GM18909 (cell line): ENCODE data around the gene DOC2A.
"Not testable (repeated sequence)": the region's sequence is repeated elsewhere in the genome, so short reads cannot be mapped to it uniquely, and the experiment has no call there.

Experiments
- ATAC-seq: cut with Tn5 transposase; IDR thresholded peaks from one replicate; pipeline ENCODE4 v1.9.1; 2021; ENCODE audit warnings: mild to moderate bottlenecking; ENCODE audit not compliant: unreplicated experiment, poor library complexity

The DOC2A gene

GRCh38 chr16:30027588-30028437 is 17.0 kb upstream of the DOC2A start:
- no peak for ATAC-seq

GRCh38 chr16:30026449-30026848 is 15.6 kb upstream of the DOC2A start:
- ATAC-seq, result no peak

GRCh38 chr16:30025574-30025973 is 14.7 kb upstream of the DOC2A start:
- ATAC-seq, result no peak

GRCh38 chr16:30025156-30025555 is 14.3 kb upstream of the DOC2A start:
- no peak for ATAC-seq

- no peak for ATAC-seq
Observed at GRCh38 chr16:30024451-30024850, 13.6 kb upstream of the DOC2A start.

- no peak for ATAC-seq
Observed at GRCh38 chr16:30023586-30023985, 12.8 kb upstream of the DOC2A start.

- ATAC-seq, result no peak
Observed at GRCh38 chr16:30022887-30023286, 12.1 kb upstream of the DOC2A start, which contains the start of gene C16orf92. Gene C16orf92 (plus strand): TSS chr16:30023198. CDS start chr16:30023341, 143 bp downstream.

GRCh38 chr16:30018731-30019158 is 7.9 kb upstream of the DOC2A start:
- no peak for ATAC-seq

- ATAC-seq, result not testable (repeated sequence)
Observed at GRCh38 chr16:30017937-30018336, 7.1 kb upstream of the DOC2A start.

- ATAC-seq, result no peak
Observed at GRCh38 chr16:30017277-30017656, 6.4 kb upstream of the DOC2A start.

- no peak for ATAC-seq
Observed at GRCh38 chr16:30016555-30017276, 5.9 kb upstream of the DOC2A start.

GRCh38 chr16:30015450-30015849 is 4.6 kb upstream of the DOC2A start:
- not testable (repeated sequence) for ATAC-seq

- not testable (repeated sequence) for ATAC-seq
Observed at GRCh38 chr16:30012598-30012997, 1.8 kb upstream of the DOC2A start.

GRCh38 chr16:30011714-30012504 is 1.1 kb upstream of the DOC2A start:
- no peak for ATAC-seq

- no peak for ATAC-seq
Observed at GRCh38 chr16:30009990-30010843, 610 bp downstream of the DOC2A start.

- no peak for ATAC-seq
Observed at GRCh38 chr16:30009085-30009862, 1.6 kb downstream of the DOC2A start.

- ATAC-seq, result no peak
Observed at GRCh38 chr16:30007378-30007895, 3.4 kb downstream of the DOC2A start.

- no peak for ATAC-seq
Observed at GRCh38 chr16:30006659-30007377, 4.0 kb downstream of the DOC2A start.
